Skeletal muscle satellite cell (primary cell): ENCODE data around the gene KLHL29.

Experiments used
- H3K27me3 ChIP-seq: 2 replicates; pipeline ENCODE4 v1.7.0; 2013; ENCODE audit warnings: low read length; ENCODE audit not compliant: control insufficient read depth, insufficient read depth
- H3K36me3 ChIP-seq: 2 replicates; pipeline ENCODE4 v1.7.0; 2013; ENCODE audit warnings: mild to moderate bottlenecking, control low read depth, low read length; ENCODE audit not compliant: insufficient read depth
- H3K4me1 ChIP-seq: 2 replicates; pipeline ENCODE4 v1.7.0; 2013; ENCODE audit warnings: low read length; ENCODE audit not compliant: control insufficient read depth, insufficient read depth
- H3K4me2 ChIP-seq: 2 replicates; pipeline ENCODE4 v1.7.0; 2013; ENCODE audit warnings: mild to moderate bottlenecking, low read length
- H3K4me3 ChIP-seq: 2 replicates; pipeline ENCODE4 v1.7.0; 2013; ENCODE audit warnings: low read length
- H3K9ac ChIP-seq: 2 replicates; pipeline ENCODE4 v1.7.0; 2013; ENCODE audit warnings: mild to moderate bottlenecking, low read depth, low read length, moderate library complexity
- H3K9me3 ChIP-seq: replicated peaks from 2 replicates; pipeline ENCODE4 v1.7.0; 2013; ENCODE audit warnings: mild to moderate bottlenecking, control low read depth, low read length

KLHL29 gene

GRCh38 chr2:23400703-23401102, 15.7 kb downstream of the KLHL29 start:
- Histone ChIP-seq H3K27me3 (no peaks in the 10 kb centered on the region), H3K9me3 (no peaks in the 10 kb centered on the region), H3K4me1 (peaks cover 18% of the 10 kb centered on the region), H3K36me3 (no peaks in the 10 kb centered on the region), H3K9ac (no peak overlapping the region), H3K4me3 (no peak overlapping the region), H3K4me2 (no peak overlapping the region)

DNA sequence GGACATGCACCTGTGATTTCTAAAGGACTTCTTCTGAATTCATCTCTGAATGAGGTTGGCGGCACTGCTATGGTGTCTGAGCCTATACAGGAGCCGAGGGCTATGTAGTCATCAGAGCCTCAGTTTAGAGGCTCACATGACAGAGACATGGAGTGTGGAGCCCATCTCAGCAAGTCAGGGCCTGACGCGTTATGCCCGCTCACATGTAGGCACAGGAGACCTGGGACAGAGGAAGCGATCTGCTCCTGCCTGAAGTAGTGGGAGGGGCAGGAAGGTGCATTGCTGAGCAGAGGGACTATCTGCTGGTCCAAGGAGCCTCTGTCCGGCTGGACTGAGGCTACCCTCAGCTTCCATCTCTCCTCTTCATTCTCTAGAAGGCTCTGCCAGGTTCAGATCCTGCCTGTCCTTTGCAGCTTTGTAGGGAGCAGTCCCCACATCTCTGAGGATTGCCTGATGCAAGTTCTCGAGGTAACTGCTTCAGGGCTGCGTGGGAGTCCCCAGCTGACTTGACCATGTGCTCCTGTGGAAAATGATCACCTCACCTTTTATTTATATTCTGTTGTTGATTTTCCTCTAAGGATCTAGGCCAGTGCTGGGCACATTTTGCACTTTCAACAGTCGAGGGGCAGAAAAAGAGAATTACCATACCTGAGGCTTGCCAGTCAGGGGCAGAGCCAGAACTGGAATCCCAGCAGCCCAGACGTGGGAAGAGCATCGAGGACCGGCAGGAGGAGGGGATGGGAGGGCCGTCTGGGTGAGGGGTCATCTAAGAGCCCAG, 16.6 kb downstream of the KLHL29 start:
- Histone ChIP-seq H3K4me2 (no peak overlapping the region), H3K36me3 (no peaks in the 10 kb centered on the region), H3K27me3 (no peaks in the 10 kb centered on the region), H3K4me3 (no peak overlapping the region), H3K9ac (no peak overlapping the region), H3K9me3 (no peaks in the 10 kb centered on the region), H3K4me1 (peaks cover 18% of the 10 kb centered on the region)

DNA sequence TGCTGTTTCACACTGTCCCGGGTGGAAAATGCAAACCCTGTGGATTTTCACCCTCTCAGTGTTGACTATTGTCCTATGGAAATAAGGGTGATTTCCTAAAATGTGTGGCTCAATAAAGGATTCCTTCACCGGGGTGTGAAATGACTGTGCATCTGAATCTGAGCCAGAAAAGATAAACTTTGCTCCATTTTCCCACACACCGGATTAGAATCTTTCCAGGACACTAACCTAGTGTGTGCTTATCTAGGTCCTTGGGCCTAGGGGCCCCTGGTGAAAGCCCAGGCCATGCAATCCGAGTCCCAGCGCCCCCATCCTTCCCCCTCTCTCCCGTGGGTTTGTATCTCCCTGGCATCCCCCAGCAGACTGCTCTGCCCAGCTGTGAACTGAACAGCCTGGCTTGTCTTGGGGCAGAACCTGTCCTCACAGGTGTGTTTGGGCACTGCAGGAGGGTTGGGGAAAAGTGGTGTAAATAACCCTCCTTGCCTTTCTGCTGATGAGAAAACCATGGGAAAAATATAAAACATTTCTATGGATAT, 17.3 kb downstream of the KLHL29 start:
- Histone ChIP-seq H3K27me3 (no peaks in the 10 kb centered on the region), H3K36me3 (no peaks in the 10 kb centered on the region), H3K9me3 (no peaks in the 10 kb centered on the region), H3K4me2 (no peak overlapping the region), H3K4me1 (peaks cover 18% of the 10 kb centered on the region), H3K9ac (no peak overlapping the region), H3K4me3 (no peak overlapping the region)

- Histone ChIP-seq H3K9me3 (no peaks in the 10 kb centered on the region), H3K9ac (peak overlapping the region; percentile 27), H3K36me3 (no peaks in the 10 kb centered on the region), H3K27me3 (no peaks in the 10 kb centered on the region), H3K4me1 (peaks cover 18% of the 10 kb centered on the region), H3K4me2 (peak overlapping the region; percentile 63), H3K4me3 (no peak overlapping the region)
Observed at GRCh38 chr2:23404426-23404825, 19.4 kb downstream of the KLHL29 start.

GRCh38 chr2:23409248-23409647, 24.3 kb downstream of the KLHL29 start:
- peaks cover 35% of the 10 kb centered on the region for H3K4me1 ChIP-seq
- H3K27me3 ChIP-seq: no peaks in the 10 kb centered on the region
- H3K9ac ChIP-seq: no peak overlapping the region
- no peak overlapping the region for H3K4me2 ChIP-seq
- no peaks in the 10 kb centered on the region for H3K9me3 ChIP-seq
- H3K4me3 ChIP-seq: no peak overlapping the region
- no peaks in the 10 kb centered on the region for H3K36me3 ChIP-seq

- Histone ChIP-seq H3K4me2 (no peak overlapping the region), H3K4me3 (no peak overlapping the region), H3K27me3 (no peaks in the 10 kb centered on the region), H3K9me3 (no peaks in the 10 kb centered on the region), H3K36me3 (no peaks in the 10 kb centered on the region), H3K9ac (no peak overlapping the region), H3K4me1 (peaks cover 37% of the 10 kb centered on the region)
Observed at GRCh38 chr2:23410596-23410995, 25.6 kb downstream of the KLHL29 start.

DNA sequence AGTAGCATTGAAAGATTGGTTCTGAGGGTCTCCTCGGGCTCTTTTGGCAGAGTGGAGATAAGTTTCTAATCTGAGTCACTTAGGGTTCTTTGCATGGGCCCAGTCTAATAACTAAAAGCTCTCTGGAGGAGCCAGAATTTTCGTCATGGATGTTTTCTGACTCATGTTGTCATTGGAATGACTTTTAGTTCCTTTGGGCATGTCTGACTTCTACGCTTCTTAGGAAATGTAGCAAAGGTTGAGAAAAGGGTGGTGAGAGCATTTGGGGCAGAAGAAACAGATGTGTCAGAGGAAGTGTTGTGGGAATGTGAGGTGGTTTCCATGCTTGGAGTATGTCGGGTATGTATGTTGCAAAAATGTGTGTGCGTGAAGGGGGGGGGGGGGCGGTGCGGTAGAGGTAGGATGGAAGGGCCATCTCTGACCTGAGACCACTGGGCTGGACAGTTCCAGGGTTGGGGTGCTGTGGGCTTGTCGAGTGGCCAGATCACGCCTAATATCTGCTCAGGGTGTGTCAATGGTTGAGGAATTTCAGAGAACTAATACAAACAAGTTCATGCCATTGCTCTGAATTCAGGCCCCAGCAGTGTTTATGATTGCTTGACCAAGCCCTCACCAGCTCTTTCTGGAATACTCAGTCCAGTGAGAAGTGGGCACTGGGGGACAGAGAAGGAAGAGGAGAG, 26.9 kb downstream of the KLHL29 start:
- H3K36me3 ChIP-seq: no peaks in the 10 kb centered on the region
- peak overlapping the region; percentile 72 for H3K9ac ChIP-seq
- no peaks in the 10 kb centered on the region for H3K27me3 ChIP-seq
- H3K9me3 ChIP-seq: no peaks in the 10 kb centered on the region
- H3K4me3 ChIP-seq: peak overlapping the region; percentile 52
- peak overlapping the region; percentile 73 for H3K4me2 ChIP-seq
- H3K4me1 ChIP-seq: peaks cover 37% of the 10 kb centered on the region

- Histone ChIP-seq H3K27me3 (no peaks in the 10 kb centered on the region), H3K4me2 (peak overlapping the region; percentile 73), H3K4me1 (peaks cover 37% of the 10 kb centered on the region), H3K9ac (peak overlapping the region; percentile 72), H3K4me3 (peak overlapping the region; percentile 52), H3K36me3 (no peaks in the 10 kb centered on the region), H3K9me3 (no peaks in the 10 kb centered on the region)
Observed at GRCh38 chr2:23412556-23413155, 27.7 kb downstream of the KLHL29 start.

GRCh38 chr2:23413641-23414040, 28.7 kb downstream of the KLHL29 start:
- no peaks in the 10 kb centered on the region for H3K27me3 ChIP-seq
- no peak overlapping the region for H3K4me2 ChIP-seq
- H3K4me1 ChIP-seq: peaks cover 46% of the 10 kb centered on the region
- no peaks in the 10 kb centered on the region for H3K36me3 ChIP-seq
- no peaks in the 10 kb centered on the region for H3K9me3 ChIP-seq
- no peak overlapping the region for H3K9ac ChIP-seq
- no peak overlapping the region for H3K4me3 ChIP-seq

DNA sequence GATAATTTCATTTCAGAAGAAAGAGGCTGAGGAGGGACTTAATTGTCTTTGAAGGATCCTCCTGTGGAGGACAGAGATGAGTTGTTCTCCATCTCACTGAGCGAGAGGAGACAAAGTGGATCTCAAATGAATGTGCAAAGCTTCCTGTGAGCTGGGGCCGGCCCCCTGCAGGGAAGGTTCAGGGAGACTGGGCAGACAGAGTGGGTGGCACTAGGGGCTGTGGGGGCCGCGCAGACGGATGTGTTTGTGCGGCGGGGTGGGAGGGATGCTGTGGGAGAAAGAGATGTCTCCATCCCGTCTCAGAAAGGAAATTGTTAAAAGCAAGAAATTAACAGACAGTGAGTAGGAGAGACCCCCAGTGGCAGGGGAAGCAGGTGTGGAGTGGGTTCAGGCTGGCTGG, 29.1 kb downstream of the KLHL29 start:
- H3K9me3 ChIP-seq: no peaks in the 10 kb centered on the region
- no peaks in the 10 kb centered on the region for H3K27me3 ChIP-seq
- H3K4me3 ChIP-seq: no peak overlapping the region
- H3K9ac ChIP-seq: no peak overlapping the region
- no peak overlapping the region for H3K4me2 ChIP-seq
- peaks cover 50% of the 10 kb centered on the region for H3K4me1 ChIP-seq
- H3K36me3 ChIP-seq: no peaks in the 10 kb centered on the region

GRCh38 chr2:23414871-23415270, 29.9 kb downstream of the KLHL29 start:
- no peaks in the 10 kb centered on the region for H3K27me3 ChIP-seq
- peaks cover 58% of the 10 kb centered on the region for H3K4me1 ChIP-seq
- H3K9ac ChIP-seq: no peak overlapping the region
- no peaks in the 10 kb centered on the region for H3K9me3 ChIP-seq
- H3K4me3 ChIP-seq: no peak overlapping the region
- no peak overlapping the region for H3K4me2 ChIP-seq
- H3K36me3 ChIP-seq: no peaks in the 10 kb centered on the region
